Astrocyte of the hippocampus (primary cell): Measurements from ENCODE around the gene ME2.
"Not testable (repeated sequence)": the region's sequence is repeated elsewhere in the genome, so short reads cannot be mapped to it uniquely, and the experiment has no call there.

Experiments used
- DNase-seq: peaks from one replicate; pipeline ENCODE4 v3.0.0; 2011; ENCODE audit warnings: low read depth, low spot score

ME2 gene

GRCh38 chr18:50918153-50918552 is 39.2 kb downstream of the ME2 start:
- no peak for DNase-seq

GRCh38 chr18:50924372-50924771 is 45.5 kb downstream of the ME2 start:
- DNase-seq, result peak; percentile 11

- no peak for DNase-seq
Observed at GRCh38 chr18:50926521-50926920, 47.6 kb downstream of the ME2 start.

GRCh38 chr18:50928551-50928950 is 49.6 kb downstream of the ME2 start:
- peak; percentile 12 for DNase-seq

- DNase-seq, result no peak
Observed at GRCh38 chr18:50933684-50934083, 54.8 kb downstream of the ME2 start.

GRCh38 chr18:50934545-50935211 is 55.8 kb downstream of the ME2 start:
- no peak for DNase-seq

GRCh38 chr18:50935493-50936191 is 56.7 kb downstream of the ME2 start:
- no peak for DNase-seq

GRCh38 chr18:50937183-50937582 is 58.3 kb downstream of the ME2 start:
- DNase-seq, result no peak

GRCh38 chr18:50938912-50939311 is 60.0 kb downstream of the ME2 start:
- DNase-seq, result no peak

- peak; percentile 20 for DNase-seq
Observed at GRCh38 chr18:50944245-50944932, 65.5 kb downstream of the ME2 start.

- DNase-seq, result not testable (repeated sequence)
Observed at GRCh38 chr18:50945918-50946317, 67.0 kb downstream of the ME2 start.

GRCh38 chr18:50947899-50948298 is 69.0 kb downstream of the ME2 start:
- DNase-seq, result no peak

GRCh38 chr18:50949185-50949584 is 70.3 kb downstream of the ME2 start:
- DNase-seq, result no peak

GRCh38 chr18:50950626-50951025 is 71.7 kb downstream of the ME2 start:
- DNase-seq, result no peak

GRCh38 chr18:50953822-50954221 is 74.9 kb downstream of the ME2 start:
- DNase-seq, result no peak

- no peak for DNase-seq
Observed at GRCh38 chr18:50955253-50955652, 76.3 kb downstream of the ME2 start.

- DNase-seq, result no peak
Observed at GRCh38 chr18:50956116-50956515, 77.2 kb downstream of the ME2 start.

- DNase-seq, result no peak
Observed at GRCh38 chr18:50961974-50962373, 83.1 kb downstream of the ME2 start.

GRCh38 chr18:50967714-50968661 is 89.1 kb downstream of the ME2 start, which contains the start of gene ELAC1:
ELAC1 (plus strand) TSS chr18:50968040; CDS start chr18:50974405, 6,365 bp downstream.
- DNase-seq, result peak; percentile 92

- DNase-seq, result no peak
Observed at GRCh38 chr18:50969448-50969847, 90.5 kb downstream of the ME2 start.

GRCh38 chr18:50970006-50970405 is 91.1 kb downstream of the ME2 start:
- DNase-seq, result peak; percentile 39
